Heart left ventricle (tissue), 13 donors: ENCODE data around the gene BNIP3.

Source experiments
- POLR2A ChIP-seq, 2 donors: fragments of 450-650 bp; IDR thresholded peaks; one replicate each; pipeline ENCODE4 v1.6.1; 2017; ENCODE audit warnings: antibody characterized with exemption in 2 of 2, mild to moderate bottlenecking in 2 of 2, moderate library complexity in 2 of 2
- TF ChIP-seq, protein P1 (sequence below), 12 donors: fragments of 200-600 bp; sonication (generic) in 4 of 12; IDR thresholded peaks; one replicate each; pipeline versions ENCODE4 v1.5.0 to v1.8.0; 2018 to 2022; ENCODE audit warnings: antibody characterized with exemption in 12 of 12, mild to moderate bottlenecking in 5 of 12
- donor health status: ischemic (EF 13 %, LVEDD 7.1; RV severe dilation, severe dysfunction).
- donor health status: DM: no; HTN: yes; CAD: no.
- donor health status: DM: no; HTN: no; CAD: no.
- donor health status: ischemic (EF 25% LVEDD 6.9; RV normal size, moderate dysfunction).
- donor health status: ischemic (EF 25% LVEDD 5.7; RV mildly dilated, moderate dysfunction).
- donor health status: ischemic (EF 35%, LVEDD 5.7; RV mildly dilated, moderate dysfunction).
- donor health status: nonischemic (EF 11% LVEDD 7.7; RV severe dilation, severe dysfunction).
- donor health status: DM: yes; HTN: yes; CAD: no.
- donor health status: PGD.
- donor health status: ischemic (EF 29% LVEDD 5.4; RV normal size, mild dysfunction).
- donor health status: nonischemic (EF 23%, LVEDD 6.1; RV moderate dilation, normal function).

DNA sequence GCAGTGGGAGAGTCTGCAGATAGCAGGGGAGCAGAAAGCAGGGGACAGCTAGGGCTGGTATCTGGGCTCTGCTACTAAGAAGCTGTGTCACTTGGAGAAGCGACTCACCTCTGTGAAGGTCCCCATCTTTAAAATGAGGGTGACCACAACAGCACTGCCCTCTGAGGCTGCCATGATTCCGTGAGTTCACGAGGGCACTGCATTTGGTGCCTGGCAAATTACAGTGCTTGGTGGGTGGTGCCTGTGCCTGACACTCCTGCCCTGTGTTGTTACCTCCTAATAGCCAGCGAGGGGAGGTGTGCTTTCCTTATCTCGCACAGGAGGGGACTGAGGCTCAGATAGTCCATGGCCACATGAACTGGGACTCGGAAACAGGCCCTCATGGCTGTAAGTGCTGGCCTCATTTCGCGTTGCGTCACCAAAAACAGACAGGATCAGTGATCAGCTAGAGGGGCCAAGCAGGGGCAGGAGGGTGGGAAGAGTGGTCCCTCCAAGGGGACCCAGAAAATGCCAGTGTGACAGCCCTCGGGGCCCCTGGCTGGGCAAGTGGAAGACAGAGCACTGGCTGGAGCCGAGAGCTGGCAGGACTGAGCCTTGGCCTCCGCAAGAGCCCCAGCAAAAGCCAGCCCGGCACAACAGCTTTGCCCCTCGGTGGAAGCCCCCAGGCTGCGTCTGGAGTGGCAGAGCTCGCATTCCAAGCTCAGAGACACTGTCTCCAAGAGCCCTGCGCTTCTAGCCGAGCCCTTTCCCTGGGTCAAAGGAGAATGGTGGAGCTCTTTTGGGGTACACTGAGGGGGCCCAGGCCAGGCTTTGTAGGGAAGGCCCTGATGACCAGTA, 17.3 kb upstream of the BNIP3 start:
- TF ChIP-seq, protein P1, sequence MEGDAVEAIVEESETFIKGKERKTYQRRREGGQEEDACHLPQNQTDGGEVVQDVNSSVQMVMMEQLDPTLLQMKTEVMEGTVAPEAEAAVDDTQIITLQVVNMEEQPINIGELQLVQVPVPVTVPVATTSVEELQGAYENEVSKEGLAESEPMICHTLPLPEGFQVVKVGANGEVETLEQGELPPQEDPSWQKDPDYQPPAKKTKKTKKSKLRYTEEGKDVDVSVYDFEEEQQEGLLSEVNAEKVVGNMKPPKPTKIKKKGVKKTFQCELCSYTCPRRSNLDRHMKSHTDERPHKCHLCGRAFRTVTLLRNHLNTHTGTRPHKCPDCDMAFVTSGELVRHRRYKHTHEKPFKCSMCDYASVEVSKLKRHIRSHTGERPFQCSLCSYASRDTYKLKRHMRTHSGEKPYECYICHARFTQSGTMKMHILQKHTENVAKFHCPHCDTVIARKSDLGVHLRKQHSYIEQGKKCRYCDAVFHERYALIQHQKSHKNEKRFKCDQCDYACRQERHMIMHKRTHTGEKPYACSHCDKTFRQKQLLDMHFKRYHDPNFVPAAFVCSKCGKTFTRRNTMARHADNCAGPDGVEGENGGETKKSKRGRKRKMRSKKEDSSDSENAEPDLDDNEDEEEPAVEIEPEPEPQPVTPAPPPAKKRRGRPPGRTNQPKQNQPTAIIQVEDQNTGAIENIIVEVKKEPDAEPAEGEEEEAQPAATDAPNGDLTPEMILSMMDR (IDR thresholded peaks at IDR 0.05) = no peak
- no peak for TF ChIP-seq POLR2A (IDR thresholded peaks at IDR 0.05)
